ENCODE measurements around the gene HOXC10. TPM values are rescaled to one million over a fixed set of nuclear protein-coding genes. Genes with fewer than 3 reads are reported as not detected.
A peak's percentile ranks its signal among the peaks of the same experiment; 100 is the strongest.

The HOXC10 gene
- total RNA-seq, 2 donors from 2014 or later = not detected

- DNase-seq (ENCODE audit: low spot score) = no peak
- TF ChIP-seq CTCF (IDR thresholded peaks at IDR 0.05) = no peak
- H3K27ac ChIP-seq = no peak overlapping the region
- H3K4me3 ChIP-seq = no peak overlapping the region
- H3K36me3 ChIP-seq = no peaks in the 10 kb centered on the region
- H3K9me3 ChIP-seq = no peaks in the 10 kb centered on the region
- peaks cover 0 to 18% of the 10 kb centered on the region in 2 donors for H3K4me1 ChIP-seq
- peaks cover 42 to 63% of the 10 kb centered on the region in 2 donors for H3K27me3 ChIP-seq
Measured at GRCh38 chr12:54026640-54027441, 41.9 kb downstream of the HOXC10 start.

GRCh38 chr12:54027442-54027786, 42.5 kb downstream of the HOXC10 start:
- TF ChIP-seq CTCF (IDR thresholded peaks at IDR 0.05) = no peak
- DNase-seq (ENCODE audit: low spot score) = no peak
- Histone ChIP-seq H3K27me3 (peaks cover 47 to 69% of the 10 kb centered on the region in 2 donors), H3K9me3 (peaks cover 0 to 1% of the 10 kb centered on the region in 2 donors), H3K4me3 (no peak overlapping the region), H3K4me1 (peaks cover 0 to 18% of the 10 kb centered on the region in 2 donors), H3K27ac (no peak overlapping the region), H3K36me3 (no peaks in the 10 kb centered on the region)

- H3K27ac ChIP-seq = no peak within 1 kb of the TSS
- H3K36me3 ChIP-seq = no peaks in the 10 kb centered on the region
- TF ChIP-seq CTCF (IDR thresholded peaks at IDR 0.05) = no peak
- H3K27me3 ChIP-seq = peaks cover 59 to 75% of the 10 kb centered on the region in 2 donors
- DNase-seq (ENCODE audit: low spot score) = no peak
- H3K4me1 ChIP-seq = peaks cover 0 to 24% of the 10 kb centered on the region in 2 donors
- peaks cover 0 to 6% of the 10 kb centered on the region in 2 donors for H3K9me3 ChIP-seq
- peak within 1 kb of the TSS in 1 of 2 donors; percentile 24 for H3K4me3 ChIP-seq
Measured at GRCh38 chr12:54028314-54029201, 43.6 kb downstream of the HOXC10 start, which contains the start of gene HOXC6. TSS of gene HOXC6 (plus strand) at chr12:54028440. CDS start at chr12:54028522, 82 bp downstream.

GRCh38 chr12:54029529-54030441, 44.8 kb downstream of the HOXC10 start:
- H3K27me3 ChIP-seq = peaks cover 62 to 70% of the 10 kb centered on the region in 2 donors
- H3K4me1 ChIP-seq = peaks cover 0 to 34% of the 10 kb centered on the region in 2 donors
- DNase-seq (ENCODE audit: low spot score) = no peak
- H3K27ac ChIP-seq = no peak overlapping the region
- H3K9me3 ChIP-seq = peaks cover 0 to 6% of the 10 kb centered on the region in 2 donors
- no peak overlapping the region for H3K4me3 ChIP-seq
- H3K36me3 ChIP-seq = no peaks in the 10 kb centered on the region
- TF ChIP-seq CTCF (IDR thresholded peaks at IDR 0.05) = no peak

- DNase-seq (ENCODE audit: low spot score) = no peak
- TF ChIP-seq CTCF (IDR thresholded peaks at IDR 0.05) = no peak
- Histone ChIP-seq H3K36me3 (no peaks in the 10 kb centered on the region), H3K9me3 (peaks cover 0 to 6% of the 10 kb centered on the region in 2 donors), H3K4me3 (no peak overlapping the region), H3K27me3 (peaks cover 65 to 67% of the 10 kb centered on the region in 2 donors), H3K27ac (no peak overlapping the region), H3K4me1 (peaks cover 0 to 34% of the 10 kb centered on the region in 2 donors)
Measured at GRCh38 chr12:54030442-54030801, 45.5 kb downstream of the HOXC10 start.

All from right atrium auricular region (tissue), 2 donors.